HG03460 (cell line): Measurements from ENCODE around the gene CEP112.
"Not testable (repeated sequence)": the region's sequence is repeated elsewhere in the genome, so short reads cannot be mapped to it uniquely, and the experiment has no call there.

ENCODE experiments used
- ATAC-seq: cut with Tn5 transposase; IDR thresholded peaks from one replicate; pipeline ENCODE4 v1.9.1; 2021; ENCODE audit not compliant: unreplicated experiment

Gene CEP112

GRCh38 chr17:65698381-65699061 is 493.4 kb downstream of the CEP112 start:
- ATAC-seq: no peak

- ATAC-seq: no peak
These were observed 494.3 kb downstream of the CEP112 start for GRCh38 chr17:65697661-65698060.

- ATAC-seq: no peak
These were observed 495.1 kb downstream of the CEP112 start for GRCh38 chr17:65696739-65697394.

- ATAC-seq: no peak
These were observed 497.3 kb downstream of the CEP112 start for GRCh38 chr17:65694601-65695000.

- ATAC-seq: no peak
These were observed 501.2 kb downstream of the CEP112 start for GRCh38 chr17:65690626-65691310.

GRCh38 chr17:65688307-65688706 is 503.6 kb downstream of the CEP112 start:
- no peak for ATAC-seq

GRCh38 chr17:65685110-65685509 is 506.8 kb downstream of the CEP112 start:
- no peak for ATAC-seq

- ATAC-seq: no peak
These were observed 507.3 kb downstream of the CEP112 start for GRCh38 chr17:65684631-65685030.

GRCh38 chr17:65683428-65683827 is 508.5 kb downstream of the CEP112 start:
- ATAC-seq: no peak

- not testable (repeated sequence) for ATAC-seq
These were observed 510.2 kb downstream of the CEP112 start for GRCh38 chr17:65681763-65682162.

- ATAC-seq: no peak
These were observed 512.6 kb downstream of the CEP112 start for GRCh38 chr17:65679165-65679845.

- ATAC-seq: no peak
These were observed 513.4 kb downstream of the CEP112 start for GRCh38 chr17:65678546-65678945.

GRCh38 chr17:65677932-65678331 is 514.0 kb downstream of the CEP112 start:
- no peak for ATAC-seq

GRCh38 chr17:65674246-65675045 is 517.5 kb downstream of the CEP112 start:
- no peak for ATAC-seq

- ATAC-seq: no peak
These were observed 521.1 kb downstream of the CEP112 start for GRCh38 chr17:65670667-65671371.

- ATAC-seq: no peak
These were observed 523.7 kb downstream of the CEP112 start for GRCh38 chr17:65668211-65668610.

GRCh38 chr17:65667656-65668055 is 524.3 kb downstream of the CEP112 start:
- ATAC-seq: no peak

GRCh38 chr17:65666876-65667321 is 525.0 kb downstream of the CEP112 start:
- no peak for ATAC-seq

GRCh38 chr17:65665966-65666365 is 526.0 kb downstream of the CEP112 start:
- no peak for ATAC-seq

GRCh38 chr17:65664696-65665095 is 527.2 kb downstream of the CEP112 start:
- no peak for ATAC-seq
